HepG2 (cell line): ENCODE measurements around the gene INO80. TPM values are rescaled to one million over a fixed set of nuclear protein-coding genes. Genes with fewer than 3 reads are reported as not detected.

Experiments
- ATAC-seq: fragments of 200-7000 bp; cut with Tn5 transposase; 3 replicates; pipeline ENCODE4 v1.9.1; 2020; ENCODE audit warnings: mild to moderate bottlenecking, moderate library complexity
- BruUV-seq: library from RNA; stranded (reverse); fragments of 400-500 nt; replicated peaks from 2 replicates; lab custom pipeline; 2021; lab: Mats Ljungman, UMichigan
- CTCF ChIA-PET: fragments of 300-600 bp; formaldehyde crosslinking; extraction: SDS; loops from one replicate; lab custom pipeline; 2021; ENCODE audit warnings: low total read pairs, inconsistent platforms, low intra/inter-chr PET ratio; lab: Yijun Ruan, JAX
- POLR2A ChIA-PET: fragments of 350-600 bp; sonication (Branson Sonifier 250); formaldehyde crosslinking; loops from one replicate; lab custom pipeline; 2020; ENCODE audit warnings: antibody characterized with exemption, inconsistent platforms; lab: Yijun Ruan, JAX
- DNase-seq: peaks from one replicate; pipeline ENCODE4 v3.0.0-alpha.2; 2015; ENCODE audit warnings: low spot score
- FAIRE-seq: peaks from 3 replicates; lab custom pipeline; 2011; peaks lifted over from hg19 to GRCh38; lab: Jason Lieb, UNC
- H2AFZ ChIP-seq: one replicate; pipeline ENCODE4 v1.6.1; 2011; ENCODE audit warnings: low read length, inconsistent platforms
- H3K27ac ChIP-seq: fragments of 300-600 bp; 3 replicates; pipeline ENCODE4 v1.8.0; 2011; ENCODE audit warnings: mixed run types, mild to moderate bottlenecking, mixed read lengths, low read length, inconsistent platforms; ENCODE audit not compliant: insufficient read depth; ENCODE audit errors: extremely low read length
- H3K27me3 ChIP-seq, 2 experiments: fragments of 200-600 bp in 1 of 2; 2 replicates in 1 of 2; 3 replicates in 1 of 2; pipeline versions ENCODE4 v1.6.0 to v1.8.0; 2011; ENCODE audit warnings: low read length in 2 of 2, mild to moderate bottlenecking in 2 of 2, moderate library complexity in 2 of 2, inconsistent platforms in 1 of 2; ENCODE audit not compliant: insufficient read depth in 2 of 2, control insufficient read depth in 1 of 2
- H3K36me3 ChIP-seq, 2 experiments: fragments of 200-600 bp in 1 of 2; replicated peaks in 1 of 2; 2 replicates in 1 of 2; 3 replicates in 1 of 2; pipeline versions ENCODE4 v1.5.1 to v1.8.0; 2011; ENCODE audit warnings: low read length in 2 of 2, inconsistent platforms in 1 of 2; ENCODE audit not compliant: insufficient read depth in 2 of 2, control insufficient read depth in 1 of 2
- H3K4me1 ChIP-seq: 2 replicates; pipeline ENCODE4 v1.5.1; 2012; ENCODE audit warnings: low read length, inconsistent platforms; ENCODE audit not compliant: insufficient read depth
- H3K4me2 ChIP-seq: 2 replicates; pipeline ENCODE4 v1.6.0; 2011; ENCODE audit warnings: low read depth, low read length, inconsistent platforms
- H3K4me3 ChIP-seq, 3 experiments: fragments of 200-600 bp in 1 of 3; sonication (generic), shearing (Covaris generic) in 1 of 3; replicated peaks in 1 of 3; 2 replicates each; pipeline ENCODE4 v1.5.1; 2011 to 2016; ENCODE audit warnings: low read length in 3 of 3, inconsistent platforms in 2 of 3, low read depth in 2 of 3, mild to moderate bottlenecking in 2 of 3, control low read depth in 1 of 3, mixed read lengths in 1 of 3; ENCODE audit not compliant: insufficient read depth in 1 of 3
- H3K79me2 ChIP-seq: one replicate; pipeline ENCODE4 v1.6.1; 2011; ENCODE audit warnings: low read length, inconsistent platforms; ENCODE audit not compliant: insufficient read depth
- H3K9ac ChIP-seq: 2 replicates; pipeline ENCODE4 v1.6.0; 2011; ENCODE audit warnings: mild to moderate bottlenecking, low read depth, low read length, inconsistent platforms; ENCODE audit not compliant: insufficient read depth
- H3K9me3 ChIP-seq: 2 replicates; pipeline ENCODE4 v1.5.1; 2012; ENCODE audit warnings: mild to moderate bottlenecking, low read length
- H4K20me1 ChIP-seq: 2 replicates; pipeline ENCODE4 v1.6.0; 2011; ENCODE audit warnings: inconsistent platforms, mild to moderate bottlenecking, low read length, moderate library complexity; ENCODE audit not compliant: insufficient read depth
- CENPX ChIP-seq: sonication (generic); formaldehyde crosslinking; IDR thresholded peaks from 2 replicates; pipeline ENCODE4 v1.9.0; 2021; ENCODE audit warnings: mild to moderate bottlenecking, missing genetic modification reagents, moderate library complexity
- CREM ChIP-seq, 2 experiments: sonication (generic) in 1 of 2; formaldehyde crosslinking in 1 of 2; IDR thresholded peaks; 2 replicates each; pipeline versions ENCODE4 v1.4.0 to v1.6.1; 2016 to 2020; ENCODE audit warnings: antibody characterized with exemption in 1 of 2, mild to moderate bottlenecking in 1 of 2, missing genetic modification reagents in 1 of 2
- GLI4 ChIP-seq: sonication (generic); formaldehyde crosslinking; IDR thresholded peaks from 2 replicates; pipeline ENCODE4 v1.5.1; 2020; ENCODE audit warnings: missing genetic modification reagents, mild to moderate bottlenecking, moderate library complexity, borderline replicate concordance
- LCORL ChIP-seq, 2 experiments: fragments of 450-650 bp in 1 of 2; sonication (generic) in 1 of 2; formaldehyde crosslinking in 1 of 2; IDR thresholded peaks; 2 replicates each; pipeline versions ENCODE4 v1.5.0 to v1.6.1; 2017 to 2020; ENCODE audit warnings: antibody characterized with exemption in 1 of 2, missing genetic modification reagents in 1 of 2
- NAIF1 ChIP-seq: sonication (generic); formaldehyde crosslinking; IDR thresholded peaks from 2 replicates; pipeline ENCODE4 v1.5.0; 2020; ENCODE audit warnings: mild to moderate bottlenecking, missing genetic modification reagents, borderline replicate concordance
- NR2F6 ChIP-seq, 2 experiments: IDR thresholded peaks; 2 replicates each; pipeline ENCODE4 v1.6.1; 2016; ENCODE audit warnings: antibody characterized with exemption in 1 of 2, mild to moderate bottlenecking in 1 of 2
- SMARCE1 ChIP-seq: fragments of 450-650 bp; IDR thresholded peaks from 2 replicates; pipeline ENCODE4 v1.6.1; 2017; ENCODE audit warnings: borderline replicate concordance
- ZNF577 ChIP-seq: sonication (generic); formaldehyde crosslinking; IDR thresholded peaks from 2 replicates; pipeline ENCODE4 v1.4.0; 2020; ENCODE audit warnings: mild to moderate bottlenecking, low read depth, missing genetic modification reagents, borderline replicate concordance
- WGBS: methylation state at CpG from one replicate; pipeline ENCODE4 v1.1.6; 2017; ENCODE audit warnings: low lambda C conversion rate; 5-methylcytosine and 5-hydroxymethylcytosine counted together
- in situ Hi-C: cut with HindIII; loops from 2 replicates; pipeline ENCODE4 v1.10.0; 2017; ENCODE audit warnings: low pct_unique_long_range_greater_than_20kb; ENCODE audit not compliant: extremely low pct_ligation_motif_present
- intact Hi-C: fragments of 100-400 bp; cut with micrococcal nuclease; formaldehyde crosslinking; loops from one replicate; pipeline ENCODE4 v1.10.0; 2022; ENCODE audit not compliant: unreplicated experiment
- polyA plus RNA-seq, 8 experiments: library from polyadenylated mRNA; depleted of rRNA in 3 of 8; stranded (reverse) in 7 of 8; unstranded in 1 of 8; fragments of >200 nt; fragmentation: Illumina TruSeq in 4 of 8; extraction: Trizol in 4 of 8; gene quantifications; 2 replicates each; pipeline versions ENCODE4 v1.2.1 to v1.2.3, GENCODE V29; 2011 to 2016; ENCODE audit warnings: low read depth in 4 of 8, missing spikeins in 1 of 8, mixed read lengths in 1 of 8; ENCODE audit not compliant: insufficient read depth in 1 of 8
- total RNA-seq, 5 experiments: library from RNA; depleted of rRNA; stranded (reverse); fragments of >200 nt; fragmentation: Illumina TruSeq; extraction: Trizol; gene quantifications; 2 replicates each; pipeline ENCODE4 v1.2.3, GENCODE V29; 2016; ENCODE audit warnings: low read depth in 1 of 5
- TF ChIP-seq, protein P1 (sequence below): sonication (generic); formaldehyde crosslinking; conservative IDR thresholded peaks from 2 replicates; pipeline ENCODE4 v1.8.0; 2022; ENCODE audit warnings: missing genetic modification reagents
- TF ChIP-seq, protein P2 (sequence below): sonication (generic); formaldehyde crosslinking; IDR thresholded peaks from 2 replicates; pipeline ENCODE4 v1.5.0; 2020; ENCODE audit warnings: missing genetic modification reagents, mild to moderate bottlenecking, borderline replicate concordance
- TF ChIP-seq, protein P3 (sequence below): sonication (generic); formaldehyde crosslinking; IDR thresholded peaks from 2 replicates; pipeline ENCODE4 v1.4.0; 2020; ENCODE audit warnings: missing genetic modification reagents

The INO80 gene
- total and polyA plus RNA-seq, 2 of the 13 experiments (the other 11 are each of a cell fraction or from before 2014, with no cell fraction given), result 3.6 to 14.8 TPM

DNA sequence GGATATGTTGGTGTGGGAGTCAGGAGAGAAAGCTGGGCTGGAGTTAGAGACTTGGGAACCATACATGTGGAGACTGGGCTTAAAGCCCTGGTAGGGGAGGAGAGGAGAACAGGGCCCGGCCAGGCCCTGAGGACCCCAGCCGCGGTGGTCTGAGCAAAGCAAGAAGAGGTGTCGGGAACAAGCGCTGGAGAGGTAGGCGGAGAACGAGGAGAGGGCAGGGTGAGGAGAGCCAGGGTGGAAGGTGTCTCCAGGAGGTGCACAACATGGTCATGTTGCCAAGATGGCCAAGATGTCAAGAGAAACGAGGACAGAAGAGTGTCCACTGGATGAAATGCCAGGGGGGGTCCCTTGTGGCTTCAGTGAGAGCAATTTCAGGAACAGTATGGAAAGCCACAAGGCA is 157.4 kb downstream of the INO80 start:
- WGBS, result 63% methylated on average over 8 of the region's 8 CpGs
- in situ Hi-C loops, result no loop called here
- Histone ChIP-seq H3K9me3 (no peaks in the 10 kb centered on the region), H3K4me1 (no peaks in the 10 kb centered on the region), H2AFZ (no peak overlapping the region), H4K20me1 (no peaks in the 10 kb centered on the region), H3K4me3 (no peak overlapping the region), H3K27me3 (peaks cover 11 to 56% of the 10 kb centered on the region in 2 experiments), H3K9ac (no peak overlapping the region), H3K79me2 (no peaks in the 10 kb centered on the region), H3K36me3 (no peaks in the 10 kb centered on the region), H3K27ac (no peak overlapping the region), H3K4me2 (no peak overlapping the region)
- no TSS peak for BruUV-seq
- DNase-seq (no peak), FAIRE-seq (no peak), ATAC-seq (no peak)
- CTCF ChIA-PET, result no interaction called here
- intact Hi-C loops, result no loop called here
- POLR2A ChIA-PET, result no interaction called here
- TF ChIP-seq SMARCE1, result no peak
- TF ChIP-seq NR2F6 (IDR thresholded peaks at IDR 0.05), result no peak
- no peak for TF ChIP-seq NR2F6 (CRISPR knock-in tag; IDR thresholded peaks at IDR 0.05)
- no peak for TF ChIP-seq NAIF1 (CRISPR knock-in tag)
- no peak for TF ChIP-seq CREM (IDR thresholded peaks at IDR 0.05)
- no peak for TF ChIP-seq CREM (CRISPR knock-in tag; IDR thresholded peaks at IDR 0.05)
- no peak for TF ChIP-seq CENPX (CRISPR knock-in tag)
- no peak for TF ChIP-seq LCORL (IDR thresholded peaks at IDR 0.05)
- TF ChIP-seq LCORL (CRISPR knock-in tag; IDR thresholded peaks at IDR 0.05), result no peak
- TF ChIP-seq, protein P1, sequence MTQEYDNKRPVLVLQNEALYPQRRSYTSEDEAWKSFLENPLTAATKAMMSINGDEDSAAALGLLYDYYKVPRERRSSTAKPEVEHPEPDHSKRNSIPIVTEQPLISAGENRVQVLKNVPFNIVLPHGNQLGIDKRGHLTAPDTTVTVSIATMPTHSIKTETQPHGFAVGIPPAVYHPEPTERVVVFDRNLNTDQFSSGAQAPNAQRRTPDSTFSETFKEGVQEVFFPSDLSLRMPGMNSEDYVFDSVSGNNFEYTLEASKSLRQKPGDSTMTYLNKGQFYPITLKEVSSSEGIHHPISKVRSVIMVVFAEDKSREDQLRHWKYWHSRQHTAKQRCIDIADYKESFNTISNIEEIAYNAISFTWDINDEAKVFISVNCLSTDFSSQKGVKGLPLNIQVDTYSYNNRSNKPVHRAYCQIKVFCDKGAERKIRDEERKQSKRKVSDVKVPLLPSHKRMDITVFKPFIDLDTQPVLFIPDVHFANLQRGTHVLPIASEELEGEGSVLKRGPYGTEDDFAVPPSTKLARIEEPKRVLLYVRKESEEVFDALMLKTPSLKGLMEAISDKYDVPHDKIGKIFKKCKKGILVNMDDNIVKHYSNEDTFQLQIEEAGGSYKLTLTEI (CRISPR knock-in tag), result no peak
- TF ChIP-seq ZNF577 (CRISPR knock-in tag), result no peak
- TF ChIP-seq, protein P2, sequence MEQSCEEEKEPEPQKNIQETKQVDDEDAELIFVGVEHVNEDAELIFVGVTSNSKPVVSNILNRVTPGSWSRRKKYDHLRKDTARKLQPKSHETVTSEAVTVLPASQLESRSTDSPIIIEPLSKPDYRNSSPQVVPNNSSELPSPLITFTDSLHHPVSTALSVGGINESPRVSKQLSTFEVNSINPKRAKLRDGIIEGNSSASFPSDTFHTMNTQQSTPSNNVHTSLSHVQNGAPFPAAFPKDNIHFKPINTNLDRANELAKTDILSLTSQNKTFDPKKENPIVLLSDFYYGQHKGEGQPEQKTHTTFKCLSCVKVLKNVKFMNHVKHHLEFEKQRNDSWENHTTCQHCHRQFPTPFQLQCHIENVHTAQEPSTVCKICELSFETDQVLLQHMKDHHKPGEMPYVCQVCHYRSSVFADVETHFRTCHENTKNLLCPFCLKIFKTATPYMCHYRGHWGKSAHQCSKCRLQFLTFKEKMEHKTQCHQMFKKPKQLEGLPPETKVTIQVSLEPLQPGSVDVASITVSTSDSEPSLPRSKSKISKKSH (CRISPR knock-in tag), result no peak
- TF ChIP-seq, protein P3, sequence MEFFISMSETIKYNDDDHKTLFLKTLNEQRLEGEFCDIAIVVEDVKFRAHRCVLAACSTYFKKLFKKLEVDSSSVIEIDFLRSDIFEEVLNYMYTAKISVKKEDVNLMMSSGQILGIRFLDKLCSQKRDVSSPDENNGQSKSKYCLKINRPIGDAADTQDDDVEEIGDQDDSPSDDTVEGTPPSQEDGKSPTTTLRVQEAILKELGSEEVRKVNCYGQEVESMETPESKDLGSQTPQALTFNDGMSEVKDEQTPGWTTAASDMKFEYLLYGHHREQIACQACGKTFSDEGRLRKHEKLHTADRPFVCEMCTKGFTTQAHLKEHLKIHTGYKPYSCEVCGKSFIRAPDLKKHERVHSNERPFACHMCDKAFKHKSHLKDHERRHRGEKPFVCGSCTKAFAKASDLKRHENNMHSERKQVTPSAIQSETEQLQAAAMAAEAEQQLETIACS (CRISPR knock-in tag), result no peak
- no peak for TF ChIP-seq GLI4
